ENCODE results near the gene CSTPP1.

The CSTPP1 gene

DNA sequence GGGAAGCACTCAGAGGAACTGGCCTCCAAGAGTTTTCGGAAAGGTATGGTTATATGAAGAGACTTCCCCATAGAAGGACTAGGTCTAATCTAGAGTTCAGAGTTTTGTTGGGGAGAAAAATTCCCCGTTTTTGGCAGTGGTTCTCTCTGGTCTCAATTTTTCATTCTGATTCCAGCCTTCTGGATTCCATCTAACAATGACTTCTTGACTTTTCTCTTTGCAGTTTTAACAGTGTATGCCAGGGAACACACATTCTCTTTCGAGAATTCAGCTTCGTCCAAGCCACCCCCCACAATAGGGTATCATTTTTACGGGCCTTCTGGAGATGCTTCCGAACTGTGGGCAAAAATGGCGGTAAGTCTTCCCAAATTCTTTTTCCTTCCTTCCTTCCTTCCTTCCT is 115.6 kb downstream of the CSTPP1 start:
- DNase-seq (ENCODE audit: low read depth in 1 of 2, low spot score in 1 of 2): no peak
- no peaks in the 10 kb centered on the region for H3K27me3 ChIP-seq (ENCODE audit: insufficient read depth, poor library complexity, severe bottlenecking)
- H3K27ac ChIP-seq (replicated peaks): no peak overlapping the region
- H3K4me3 ChIP-seq (replicated peaks; ENCODE audit: insufficient read depth, low read length): no peak overlapping the region
- TF ChIP-seq, protein P1, sequence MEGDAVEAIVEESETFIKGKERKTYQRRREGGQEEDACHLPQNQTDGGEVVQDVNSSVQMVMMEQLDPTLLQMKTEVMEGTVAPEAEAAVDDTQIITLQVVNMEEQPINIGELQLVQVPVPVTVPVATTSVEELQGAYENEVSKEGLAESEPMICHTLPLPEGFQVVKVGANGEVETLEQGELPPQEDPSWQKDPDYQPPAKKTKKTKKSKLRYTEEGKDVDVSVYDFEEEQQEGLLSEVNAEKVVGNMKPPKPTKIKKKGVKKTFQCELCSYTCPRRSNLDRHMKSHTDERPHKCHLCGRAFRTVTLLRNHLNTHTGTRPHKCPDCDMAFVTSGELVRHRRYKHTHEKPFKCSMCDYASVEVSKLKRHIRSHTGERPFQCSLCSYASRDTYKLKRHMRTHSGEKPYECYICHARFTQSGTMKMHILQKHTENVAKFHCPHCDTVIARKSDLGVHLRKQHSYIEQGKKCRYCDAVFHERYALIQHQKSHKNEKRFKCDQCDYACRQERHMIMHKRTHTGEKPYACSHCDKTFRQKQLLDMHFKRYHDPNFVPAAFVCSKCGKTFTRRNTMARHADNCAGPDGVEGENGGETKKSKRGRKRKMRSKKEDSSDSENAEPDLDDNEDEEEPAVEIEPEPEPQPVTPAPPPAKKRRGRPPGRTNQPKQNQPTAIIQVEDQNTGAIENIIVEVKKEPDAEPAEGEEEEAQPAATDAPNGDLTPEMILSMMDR (IDR thresholded peaks at IDR 0.05; ENCODE audit: insufficient read depth, low read length): no peak
- TF ChIP-seq, protein P2, sequence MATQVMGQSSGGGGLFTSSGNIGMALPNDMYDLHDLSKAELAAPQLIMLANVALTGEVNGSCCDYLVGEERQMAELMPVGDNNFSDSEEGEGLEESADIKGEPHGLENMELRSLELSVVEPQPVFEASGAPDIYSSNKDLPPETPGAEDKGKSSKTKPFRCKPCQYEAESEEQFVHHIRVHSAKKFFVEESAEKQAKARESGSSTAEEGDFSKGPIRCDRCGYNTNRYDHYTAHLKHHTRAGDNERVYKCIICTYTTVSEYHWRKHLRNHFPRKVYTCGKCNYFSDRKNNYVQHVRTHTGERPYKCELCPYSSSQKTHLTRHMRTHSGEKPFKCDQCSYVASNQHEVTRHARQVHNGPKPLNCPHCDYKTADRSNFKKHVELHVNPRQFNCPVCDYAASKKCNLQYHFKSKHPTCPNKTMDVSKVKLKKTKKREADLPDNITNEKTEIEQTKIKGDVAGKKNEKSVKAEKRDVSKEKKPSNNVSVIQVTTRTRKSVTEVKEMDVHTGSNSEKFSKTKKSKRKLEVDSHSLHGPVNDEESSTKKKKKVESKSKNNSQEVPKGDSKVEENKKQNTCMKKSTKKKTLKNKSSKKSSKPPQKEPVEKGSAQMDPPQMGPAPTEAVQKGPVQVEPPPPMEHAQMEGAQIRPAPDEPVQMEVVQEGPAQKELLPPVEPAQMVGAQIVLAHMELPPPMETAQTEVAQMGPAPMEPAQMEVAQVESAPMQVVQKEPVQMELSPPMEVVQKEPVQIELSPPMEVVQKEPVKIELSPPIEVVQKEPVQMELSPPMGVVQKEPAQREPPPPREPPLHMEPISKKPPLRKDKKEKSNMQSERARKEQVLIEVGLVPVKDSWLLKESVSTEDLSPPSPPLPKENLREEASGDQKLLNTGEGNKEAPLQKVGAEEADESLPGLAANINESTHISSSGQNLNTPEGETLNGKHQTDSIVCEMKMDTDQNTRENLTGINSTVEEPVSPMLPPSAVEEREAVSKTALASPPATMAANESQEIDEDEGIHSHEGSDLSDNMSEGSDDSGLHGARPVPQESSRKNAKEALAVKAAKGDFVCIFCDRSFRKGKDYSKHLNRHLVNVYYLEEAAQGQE (IDR thresholded peaks at IDR 0.05; ENCODE audit: insufficient replicate concordance, low read depth): no peak

DNA sequence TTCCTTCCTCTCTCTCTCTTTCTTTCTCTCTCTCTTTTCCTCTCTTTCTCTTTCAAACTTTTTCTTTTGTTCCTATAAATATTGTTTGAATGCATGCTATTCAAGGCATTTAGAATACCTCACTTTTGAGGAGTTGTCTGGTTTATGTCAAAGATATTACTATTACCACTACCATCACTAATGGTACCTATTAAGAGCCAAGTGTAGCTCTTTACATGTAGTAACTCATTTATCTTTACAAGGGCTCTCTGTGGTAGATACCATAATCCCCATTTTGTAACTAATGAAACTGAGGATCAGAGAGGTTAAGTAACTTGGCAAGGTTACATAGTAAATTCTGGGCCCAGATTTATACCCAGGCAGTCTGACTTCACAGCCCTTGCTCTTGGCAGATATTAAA is 116.0 kb downstream of the CSTPP1 start:
- H3K27me3 ChIP-seq (ENCODE audit: insufficient read depth, poor library complexity, severe bottlenecking): no peaks in the 10 kb centered on the region
- H3K27ac ChIP-seq (replicated peaks): no peak overlapping the region
- DNase-seq (ENCODE audit: low read depth in 1 of 2, low spot score in 1 of 2): no peak
- H3K4me3 ChIP-seq (replicated peaks; ENCODE audit: insufficient read depth, low read length): no peak overlapping the region
- TF ChIP-seq, protein P2 (IDR thresholded peaks at IDR 0.05; ENCODE audit: insufficient replicate concordance, low read depth): no peak

DNA sequence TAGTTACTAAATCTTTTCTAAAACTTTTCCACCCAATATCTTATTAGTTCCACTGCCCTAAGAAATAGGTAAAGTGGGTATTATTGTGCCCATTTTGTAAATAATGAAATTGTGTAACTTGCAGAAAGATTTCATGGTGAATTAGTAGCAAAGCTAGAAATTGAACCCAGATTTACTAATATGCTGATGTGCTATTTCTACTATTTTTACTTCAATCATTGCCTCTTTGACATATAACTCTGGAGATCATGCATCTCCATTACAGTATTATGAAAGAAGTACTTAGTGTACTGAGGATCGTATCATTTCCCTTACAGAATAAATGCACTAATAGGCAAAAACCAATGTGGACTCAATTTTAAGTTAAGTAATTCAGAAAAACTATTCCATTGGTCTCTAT is 119.0 kb downstream of the CSTPP1 start:
- TF ChIP-seq POLR2AphosphoS5 (IDR thresholded peaks at IDR 0.05; ENCODE audit: low read depth): no peak
- TF ChIP-seq, protein P1 (IDR thresholded peaks at IDR 0.05; ENCODE audit: insufficient read depth, low read length): no peak
- TF ChIP-seq SPI1 (IDR thresholded peaks at IDR 0.05; ENCODE audit: borderline replicate concordance, low read depth): no peak
- TF ChIP-seq, protein P2 (IDR thresholded peaks at IDR 0.05; ENCODE audit: insufficient replicate concordance, low read depth): no peak
- TF ChIP-seq GABPA (IDR thresholded peaks at IDR 0.05; ENCODE audit: low read depth): no peak
- no peak for DNase-seq (ENCODE audit: low read depth in 1 of 2, low spot score in 1 of 2)
- no peaks in the 10 kb centered on the region for H3K27me3 ChIP-seq (ENCODE audit: insufficient read depth, poor library complexity, severe bottlenecking)
- no peak overlapping the region for H3K27ac ChIP-seq (replicated peaks)
- H3K4me3 ChIP-seq (replicated peaks; ENCODE audit: insufficient read depth, low read length): no peak overlapping the region

DNA sequence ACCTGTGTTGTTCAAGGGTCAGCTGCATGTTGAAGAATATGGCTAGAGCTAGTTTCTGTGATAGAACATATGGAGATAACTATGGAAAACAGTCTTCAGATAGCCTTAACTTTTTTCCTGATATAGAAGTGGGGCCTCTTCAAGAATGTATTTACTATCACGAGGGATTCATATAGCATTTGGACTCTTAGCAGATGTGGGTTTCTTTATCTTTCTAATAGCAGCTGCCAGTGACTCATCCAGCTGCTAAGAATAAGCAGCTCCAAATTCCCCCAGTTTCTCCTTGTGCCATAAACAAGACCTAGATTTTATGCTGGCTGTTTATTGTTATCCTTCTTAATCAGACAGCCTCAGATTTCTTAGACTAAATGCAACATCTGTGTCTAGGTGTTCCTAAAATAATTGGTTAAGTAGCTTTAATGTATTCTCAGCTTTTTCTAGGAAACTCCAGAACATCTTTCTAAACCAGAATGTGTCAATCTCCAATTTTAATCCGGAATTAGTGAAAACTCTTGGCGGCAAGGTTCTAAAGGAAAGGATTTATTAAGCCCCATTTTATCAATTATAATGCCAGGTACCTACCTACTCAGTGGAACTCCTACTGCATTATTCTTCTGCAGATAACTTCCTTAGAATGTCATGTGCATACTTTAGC is 119.8 kb downstream of the CSTPP1 start:
- DNase-seq (ENCODE audit: low read depth in 1 of 2, low spot score in 1 of 2): no peak
- no peak for TF ChIP-seq GABPA (IDR thresholded peaks at IDR 0.05; ENCODE audit: low read depth)
- TF ChIP-seq, protein P2 (IDR thresholded peaks at IDR 0.05; ENCODE audit: insufficient replicate concordance, low read depth): no peak
- TF ChIP-seq POLR2AphosphoS5 (IDR thresholded peaks at IDR 0.05; ENCODE audit: low read depth): no peak
- H3K4me3 ChIP-seq (replicated peaks; ENCODE audit: insufficient read depth, low read length): no peak overlapping the region
- no peaks in the 10 kb centered on the region for H3K27me3 ChIP-seq (ENCODE audit: insufficient read depth, poor library complexity, severe bottlenecking)
- no peak overlapping the region for H3K27ac ChIP-seq (replicated peaks)

Measured in HL-60 (cell line).